GM12891 (cell line): ENCODE measurements around the gene TTLL6.

Experiments
- DNase-seq: peaks from one replicate; pipeline ENCODE4 v3.0.0; 2011; ENCODE audit warnings: low spot score; ENCODE audit not compliant: insufficient read length
- FAIRE-seq: peaks from 2 replicates; lab custom pipeline; 2011; peaks lifted over from hg19 to GRCh38; lab: Jason Lieb, UNC
- PAX5 ChIP-seq: IDR thresholded peaks from 2 replicates; pipeline ENCODE4 v1.6.1; 2011; ENCODE audit warnings: low read length, moderate library complexity, mild to moderate bottlenecking; ENCODE audit not compliant: insufficient read depth, severe bottlenecking
- POLR2A ChIP-seq: IDR thresholded peaks from 2 replicates; pipeline ENCODE4 v1.6.1; 2011; ENCODE audit warnings: low read depth, low read length, control low read depth
- POLR2AphosphoS5 ChIP-seq: IDR thresholded peaks from 2 replicates; pipeline ENCODE4 v1.6.1; 2011; ENCODE audit warnings: low read depth, low read length, control low read depth
- POU2F2 ChIP-seq: IDR thresholded peaks from 2 replicates; pipeline ENCODE4 v1.6.1; 2011; ENCODE audit warnings: low read depth, mild to moderate bottlenecking, control low read depth, low read length, moderate library complexity
- SPI1 ChIP-seq: IDR thresholded peaks from 2 replicates; pipeline ENCODE4 v1.6.1; 2011; ENCODE audit warnings: low read depth, low read length, control low read depth
- TAF1 ChIP-seq: IDR thresholded peaks from 2 replicates; pipeline ENCODE4 v1.6.1; 2011; ENCODE audit warnings: low read depth, low read length, control low read depth

Gene TTLL6

GRCh38 chr17:48753794-48754499 is 63.1 kb downstream of the TTLL6 start:
- no peak for DNase-seq
- no peak for FAIRE-seq
- TF ChIP-seq PAX5 (no peak), SPI1 (no peak), POLR2A (no peak), POU2F2 (no peak), POLR2AphosphoS5 (no peak), TAF1 (no peak)

GRCh38 chr17:48752399-48753288 is 64.4 kb downstream of the TTLL6 start:
- FAIRE-seq = no peak
- DNase-seq = no peak
- TF ChIP-seq POU2F2 (no peak), PAX5 (no peak), POLR2A (no peak), TAF1 (no peak), SPI1 (no peak), POLR2AphosphoS5 (no peak)

- FAIRE-seq (no peak), DNase-seq (no peak)
- TF ChIP-seq POU2F2 = no peak
- TF ChIP-seq PAX5 = no peak
- no peak for TF ChIP-seq POLR2AphosphoS5
- no peak for TF ChIP-seq POLR2A
- no peak for TF ChIP-seq SPI1
- no peak for TF ChIP-seq TAF1
These were observed 65.2 kb downstream of the TTLL6 start for GRCh38 chr17:48751733-48752398.

DNA sequence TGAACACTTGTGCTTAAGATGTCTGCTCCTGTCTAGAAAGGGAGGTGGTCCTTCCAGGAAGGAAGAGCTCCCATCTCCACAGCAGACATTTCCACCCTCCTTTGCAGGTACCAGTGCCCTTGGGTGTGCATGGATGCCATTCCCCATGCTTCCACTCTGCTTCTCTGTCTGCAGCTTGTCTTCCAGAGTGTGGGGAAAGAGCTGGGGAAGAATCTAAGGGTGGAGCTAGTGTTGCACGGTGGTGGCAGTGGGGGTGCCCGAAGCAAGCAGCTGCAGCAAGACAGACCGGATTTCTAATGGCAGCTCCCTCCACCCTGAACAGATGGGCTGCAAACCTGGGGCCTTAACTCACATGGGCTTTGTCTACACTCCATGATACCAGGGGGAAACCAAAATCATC is 65.9 kb downstream of the TTLL6 start:
- DNase-seq = no peak
- no peak for FAIRE-seq
- TF ChIP-seq SPI1 = no peak
- TF ChIP-seq POLR2A = no peak
- no peak for TF ChIP-seq PAX5
- TF ChIP-seq POLR2AphosphoS5 = no peak
- TF ChIP-seq TAF1 = no peak
- TF ChIP-seq POU2F2 = no peak

GRCh38 chr17:48749621-48750553 is 67.1 kb downstream of the TTLL6 start:
- DNase-seq (no peak), FAIRE-seq (no peak)
- no peak for TF ChIP-seq TAF1
- no peak for TF ChIP-seq POLR2A
- TF ChIP-seq POLR2AphosphoS5 = no peak
- no peak for TF ChIP-seq SPI1
- TF ChIP-seq POU2F2 = no peak
- TF ChIP-seq PAX5 = no peak

DNA sequence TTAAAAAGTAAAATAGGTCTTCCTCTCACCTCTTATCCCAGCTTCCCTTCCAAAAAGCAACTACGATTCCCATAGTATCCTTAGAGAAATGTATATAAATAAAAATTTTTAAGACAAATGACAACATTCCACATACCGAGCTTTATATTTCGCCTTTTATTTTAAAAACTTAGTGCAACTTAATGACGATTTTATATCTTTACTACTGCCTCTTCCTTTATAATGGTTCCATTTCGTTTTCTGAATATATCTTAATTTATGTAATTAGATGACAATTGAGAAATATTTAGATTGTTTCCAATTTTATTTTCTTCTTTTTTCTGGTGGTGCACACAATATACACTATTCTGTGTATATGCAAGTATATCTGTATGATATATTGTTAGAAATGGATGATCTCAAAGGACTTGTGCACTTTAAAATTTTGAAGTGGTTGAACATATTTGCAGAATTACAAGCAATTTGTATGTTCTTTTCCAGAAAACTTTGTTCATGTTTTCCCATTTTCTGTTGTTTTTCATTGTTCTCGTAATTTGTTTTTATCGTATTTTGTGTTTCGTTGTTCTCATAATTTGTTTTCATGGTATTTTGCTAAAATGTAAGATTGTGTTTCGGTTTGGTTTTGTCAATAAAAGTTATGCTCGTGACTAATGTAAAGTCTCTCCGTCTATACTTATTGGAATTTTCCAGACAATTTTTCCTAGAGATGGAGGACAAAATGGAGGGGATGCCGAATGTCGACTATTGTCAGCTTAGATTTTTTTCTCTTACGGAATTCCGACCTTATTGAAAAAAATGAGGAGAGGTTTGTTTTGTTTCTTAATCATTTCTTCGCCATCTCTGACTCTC is 68.1 kb downstream of the TTLL6 start:
- DNase-seq = no peak
- TF ChIP-seq POU2F2 (no peak), PAX5 (no peak), POLR2A (no peak), POLR2AphosphoS5 (no peak)
- no peak for FAIRE-seq

DNA sequence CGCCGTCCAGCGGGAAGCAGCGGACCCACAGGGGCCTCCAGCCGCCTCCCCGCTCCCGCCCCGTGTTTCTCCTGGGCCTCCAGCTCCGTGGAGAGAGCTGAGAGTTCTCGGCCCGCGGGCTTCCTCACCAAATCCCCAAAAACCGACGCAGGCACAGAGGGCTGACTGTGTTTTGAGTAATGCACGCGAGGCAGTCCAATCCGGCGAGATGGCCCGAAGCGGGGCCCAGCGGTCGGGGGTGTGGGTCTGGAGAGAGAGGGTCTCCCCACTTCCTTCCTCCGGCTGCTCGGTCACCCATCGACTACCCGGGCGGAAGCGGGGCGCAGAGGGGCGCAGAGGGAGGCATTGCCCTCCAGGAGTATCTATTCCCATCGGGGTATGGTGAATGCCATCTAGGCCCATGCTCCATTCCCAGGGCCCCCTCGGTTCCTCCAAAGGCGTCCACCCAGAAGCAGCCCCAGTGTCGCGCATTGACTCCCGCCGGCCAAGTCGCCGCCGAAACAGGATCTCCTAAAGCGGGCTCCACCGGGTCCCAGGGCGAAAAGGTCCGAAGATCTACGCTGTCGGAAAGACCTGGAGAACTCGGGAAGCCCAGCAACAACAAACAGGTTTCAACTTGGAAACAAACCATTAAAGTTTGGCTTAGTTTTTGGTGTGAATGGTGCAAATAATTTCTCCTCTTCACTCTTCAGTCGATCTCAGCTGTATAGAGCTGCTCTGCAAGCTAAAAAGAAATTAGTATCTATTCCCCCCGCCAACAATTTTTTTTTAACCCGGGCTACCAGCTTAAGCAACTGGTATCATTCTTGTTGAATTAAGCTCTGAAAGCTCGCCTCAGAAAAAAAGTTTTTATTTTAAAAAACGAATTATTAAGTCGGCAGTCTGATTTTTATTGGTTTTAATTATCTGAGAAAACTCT is 69.3 kb downstream of the TTLL6 start:
- DNase-seq (no peak), FAIRE-seq (no peak)
- TF ChIP-seq SPI1 (no peak), POLR2AphosphoS5 (no peak), POLR2A (no peak), TAF1 (no peak), POU2F2 (no peak)
